Calu3 (cell line): ENCODE results near the gene PRPF38B. TPM values are rescaled to one million over a fixed set of nuclear protein-coding genes. Genes with fewer than 3 reads are reported as not detected.

ENCODE experiments used
- BruUV-seq: library from RNA; stranded (reverse); fragments of 400-500 nt; replicated peaks from 2 replicates; lab custom pipeline; 2021; lab: Mats Ljungman, UMichigan
- CTCF ChIA-PET: fragments of 300-600 bp; sonication (Branson Sonifier 250); formaldehyde crosslinking; loops from one replicate; lab custom pipeline; 2022; ENCODE audit warnings: antibody characterized with exemption; lab: Charles Lee
- DNase-seq: peaks from one replicate; pipeline ENCODE4 v3.0.0; 2022
- H3K27ac Mint-ChIP-seq: one replicate; pipeline ENCODE4 v1.8.0; 2022; ENCODE audit warnings: mixed read lengths; ENCODE audit not compliant: unreplicated experiment
- H3K27me3 Mint-ChIP-seq: one replicate; pipeline ENCODE4 v1.8.0; 2022; ENCODE audit warnings: mixed read lengths; ENCODE audit not compliant: unreplicated experiment
- H3K36me3 Mint-ChIP-seq: one replicate; pipeline ENCODE4 v1.8.0; 2022; ENCODE audit warnings: mild to moderate bottlenecking, moderate library complexity, mixed read lengths; ENCODE audit not compliant: insufficient read depth, unreplicated experiment
- H3K4me1 Mint-ChIP-seq: one replicate; pipeline ENCODE4 v1.8.0; 2022; ENCODE audit warnings: mild to moderate bottlenecking, low read depth, mixed read lengths; ENCODE audit not compliant: unreplicated experiment
- H3K4me3 Mint-ChIP-seq: one replicate; pipeline ENCODE4 v1.8.0; 2022; ENCODE audit warnings: mild to moderate bottlenecking, low read depth, moderate library complexity, mixed read lengths; ENCODE audit not compliant: unreplicated experiment
- H3K9me3 Mint-ChIP-seq: one replicate; pipeline ENCODE4 v1.8.0; 2022; ENCODE audit warnings: low read depth, mixed read lengths; ENCODE audit not compliant: unreplicated experiment
- intact Hi-C: fragments of 100-400 bp; cut with micrococcal nuclease; formaldehyde crosslinking; loops from one replicate; pipeline ENCODE4 v1.10.0; 2022; ENCODE audit not compliant: unreplicated experiment
- total RNA-seq: library from RNA; stranded (reverse); gene quantifications from 2 replicates; pipeline ENCODE4 v1.2.3, GENCODE V29; 2022
- TF ChIP-seq, protein P1 (sequence below): fragments of 200-600 bp; IDR thresholded peaks from one replicate; pipeline ENCODE4 v1.8.0; 2022; ENCODE audit warnings: antibody characterized with exemption; ENCODE audit not compliant: unreplicated experiment

PRPF38B gene
- total RNA-seq, 1 experiment from 2014 or later, result 47.6 TPM

DNA sequence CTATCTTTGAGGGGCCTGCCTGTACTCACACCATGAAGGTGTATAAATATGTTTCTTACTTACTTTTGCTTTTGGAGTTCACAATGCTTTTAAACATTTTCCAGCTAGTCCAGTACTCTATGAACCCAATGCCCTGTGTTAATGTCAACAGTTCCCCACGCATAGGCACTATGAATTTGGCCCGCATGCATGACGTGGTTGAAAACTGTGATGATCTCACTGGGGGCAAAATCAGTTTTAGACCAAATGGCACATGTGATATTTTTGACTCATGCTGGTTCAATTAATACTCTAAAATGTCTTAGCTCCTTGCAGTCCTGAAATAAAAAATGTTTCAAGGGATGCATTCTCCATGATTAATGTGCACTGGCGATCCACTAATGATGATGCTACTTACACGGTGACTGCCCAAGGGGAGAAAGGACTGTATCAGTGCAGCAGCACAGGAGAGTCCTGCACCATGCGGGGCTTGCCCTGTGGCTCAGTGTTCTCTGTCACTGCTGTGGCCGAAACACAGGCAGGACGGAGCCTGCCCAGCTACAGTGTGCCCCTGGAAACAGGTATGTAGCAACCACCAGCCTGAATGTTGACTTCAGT is 36.3 kb downstream of the PRPF38B start:
- no peak overlapping the region for H3K27ac Mint-ChIP-seq
- H3K27me3 Mint-ChIP-seq, result no peaks in the 10 kb centered on the region
- CTCF ChIA-PET, result interaction anchor here (0.5 kb wide), 1 partner anchor 8 kb away, joined by 4 read pairs; no protein-coding TSS in a partner anchor
- no peaks in the 10 kb centered on the region for H3K4me1 Mint-ChIP-seq
- no peaks in the 10 kb centered on the region for H3K9me3 Mint-ChIP-seq
- intact Hi-C loops, result no loop called here
- DNase-seq, result no peak
- BruUV-seq, result no TSS peak
- TF ChIP-seq, protein P1, sequence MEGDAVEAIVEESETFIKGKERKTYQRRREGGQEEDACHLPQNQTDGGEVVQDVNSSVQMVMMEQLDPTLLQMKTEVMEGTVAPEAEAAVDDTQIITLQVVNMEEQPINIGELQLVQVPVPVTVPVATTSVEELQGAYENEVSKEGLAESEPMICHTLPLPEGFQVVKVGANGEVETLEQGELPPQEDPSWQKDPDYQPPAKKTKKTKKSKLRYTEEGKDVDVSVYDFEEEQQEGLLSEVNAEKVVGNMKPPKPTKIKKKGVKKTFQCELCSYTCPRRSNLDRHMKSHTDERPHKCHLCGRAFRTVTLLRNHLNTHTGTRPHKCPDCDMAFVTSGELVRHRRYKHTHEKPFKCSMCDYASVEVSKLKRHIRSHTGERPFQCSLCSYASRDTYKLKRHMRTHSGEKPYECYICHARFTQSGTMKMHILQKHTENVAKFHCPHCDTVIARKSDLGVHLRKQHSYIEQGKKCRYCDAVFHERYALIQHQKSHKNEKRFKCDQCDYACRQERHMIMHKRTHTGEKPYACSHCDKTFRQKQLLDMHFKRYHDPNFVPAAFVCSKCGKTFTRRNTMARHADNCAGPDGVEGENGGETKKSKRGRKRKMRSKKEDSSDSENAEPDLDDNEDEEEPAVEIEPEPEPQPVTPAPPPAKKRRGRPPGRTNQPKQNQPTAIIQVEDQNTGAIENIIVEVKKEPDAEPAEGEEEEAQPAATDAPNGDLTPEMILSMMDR, result no peak
- H3K4me3 Mint-ChIP-seq, result no peak overlapping the region
- H3K36me3 Mint-ChIP-seq, result no peaks in the 10 kb centered on the region

DNA sequence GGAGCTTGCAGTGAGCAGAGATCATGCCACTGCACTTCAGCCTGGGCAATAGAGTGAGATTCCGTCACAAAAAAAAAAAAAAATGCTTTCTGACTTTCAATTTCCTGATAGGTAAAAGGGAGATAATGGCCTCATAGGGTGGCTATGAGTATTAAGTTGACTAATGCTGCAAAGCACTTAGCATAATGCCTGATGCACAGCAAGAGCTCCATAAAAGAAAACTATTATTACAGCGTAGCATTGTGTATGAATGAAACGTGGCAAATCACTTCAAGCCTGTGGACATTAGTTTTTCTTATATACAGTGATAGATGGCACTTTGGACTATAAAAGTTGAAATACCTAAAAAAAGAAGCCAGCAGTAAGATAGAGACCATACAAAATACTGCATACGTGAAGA is 37.4 kb downstream of the PRPF38B start:
- CTCF ChIA-PET, result no interaction called here
- intact Hi-C loops, result no loop called here
- Mint-ChIP-seq H3K4me3 (no peak overlapping the region), H3K27me3 (no peaks in the 10 kb centered on the region), H3K9me3 (no peaks in the 10 kb centered on the region), H3K27ac (no peak overlapping the region), H3K36me3 (no peaks in the 10 kb centered on the region), H3K4me1 (no peaks in the 10 kb centered on the region)
- BruUV-seq, result no TSS peak
- DNase-seq, result no peak
- TF ChIP-seq, protein P1, result no peak

DNA sequence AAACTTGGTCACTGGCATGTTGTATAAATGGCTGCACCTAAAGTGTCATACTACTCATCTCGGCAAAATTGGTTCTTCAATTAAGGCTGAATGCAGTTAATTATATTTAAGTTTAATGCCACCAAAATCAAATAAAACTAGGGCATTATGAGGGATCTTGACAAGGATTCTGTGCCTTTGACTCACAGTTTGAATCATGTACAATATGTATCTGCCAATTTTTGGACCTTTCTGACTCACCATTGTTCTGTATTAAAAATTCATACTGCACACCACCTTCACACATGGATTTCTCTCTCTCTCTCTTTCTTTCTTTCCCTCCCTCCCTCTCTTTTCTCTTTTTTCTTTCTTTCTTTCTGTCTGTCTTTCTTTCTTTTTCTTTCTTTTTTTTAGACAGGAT is 40.3 kb downstream of the PRPF38B start:
- no peak overlapping the region for H3K27ac Mint-ChIP-seq
- TF ChIP-seq, protein P1, result no peak
- DNase-seq, result no peak
- H3K36me3 Mint-ChIP-seq, result no peaks in the 10 kb centered on the region
- CTCF ChIA-PET, result no interaction called here
- no peaks in the 10 kb centered on the region for H3K27me3 Mint-ChIP-seq
- no peaks in the 10 kb centered on the region for H3K4me1 Mint-ChIP-seq
- intact Hi-C loops, result no loop called here
- BruUV-seq, result no TSS peak
- H3K4me3 Mint-ChIP-seq, result no peak overlapping the region
- no peaks in the 10 kb centered on the region for H3K9me3 Mint-ChIP-seq

GRCh38 chr1:108734171-108734865 is 42.2 kb downstream of the PRPF38B start:
- no peaks in the 10 kb centered on the region for H3K27me3 Mint-ChIP-seq
- no peaks in the 10 kb centered on the region for H3K4me1 Mint-ChIP-seq
- no peak overlapping the region for H3K27ac Mint-ChIP-seq
- no peak for DNase-seq
- H3K9me3 Mint-ChIP-seq, result no peaks in the 10 kb centered on the region
- CTCF ChIA-PET, result no interaction called here
- no peak overlapping the region for H3K4me3 Mint-ChIP-seq
- no TSS peak for BruUV-seq
- intact Hi-C loops, result no loop called here
- TF ChIP-seq, protein P1, result no peak
- no peaks in the 10 kb centered on the region for H3K36me3 Mint-ChIP-seq
